GM12873 (cell line): ENCODE data around the gene PHACTR3.

Experiments used
- CTCF ChIP-seq: IDR thresholded peaks from 2 replicates; pipeline ENCODE4 v1.5.1; 2012; ENCODE audit warnings: low read depth, mild to moderate bottlenecking, moderate library complexity, low read length, control low read depth; ENCODE audit not compliant: insufficient read depth; ENCODE audit errors: missing control alignments

The PHACTR3 gene

GRCh38 chr20:59634435-59635005, 30.2 kb downstream of the PHACTR3 start:
- no peak for TF ChIP-seq CTCF

GRCh38 chr20:59636766-59637370, 32.5 kb downstream of the PHACTR3 start:
- no peak for TF ChIP-seq CTCF

GRCh38 chr20:59640267-59640666, 35.9 kb downstream of the PHACTR3 start:
- TF ChIP-seq CTCF: no peak

- no peak for TF ChIP-seq CTCF
Measured at GRCh38 chr20:59643615-59644061, 39.3 kb downstream of the PHACTR3 start.

- no peak for TF ChIP-seq CTCF
Measured at GRCh38 chr20:59644371-59644939, 40.1 kb downstream of the PHACTR3 start.

GRCh38 chr20:59645271-59645670, 40.9 kb downstream of the PHACTR3 start:
- no peak for TF ChIP-seq CTCF

GRCh38 chr20:59645761-59646171, 41.4 kb downstream of the PHACTR3 start:
- peak; percentile 6 for TF ChIP-seq CTCF
